H7 (cell line): ENCODE data around the gene PELO. TPM values are rescaled to one million over a fixed set of nuclear protein-coding genes. Genes with fewer than 3 reads are reported as not detected.

Experiments used
- DNase-seq: peaks from one replicate; pipeline ENCODE4 v3.0.0; 2012
- H3K27me3 ChIP-seq: 2 replicates; pipeline ENCODE4 v1.6.0; 2011; ENCODE audit warnings: mild to moderate bottlenecking, low read length; ENCODE audit not compliant: control insufficient read depth, insufficient read depth
- H3K36me3 ChIP-seq: replicated peaks from 2 replicates; pipeline ENCODE4 v1.5.1; 2011; ENCODE audit warnings: low read length; ENCODE audit not compliant: control insufficient read depth, insufficient read depth
- H3K4me3 ChIP-seq: 2 replicates; pipeline ENCODE4 v1.5.1; 2011; ENCODE audit warnings: low read depth, mild to moderate bottlenecking, control low read depth, low read length, moderate library complexity; ENCODE audit not compliant: insufficient read depth
- total RNA-seq: library from RNA; depleted of rRNA; stranded (reverse); fragments of >200 nt; shearing (Covaris generic); gene quantifications from 2 replicates; pipeline ENCODE4 v1.2.3, GENCODE V29; 2014; rRNA removed

Gene PELO
- total RNA-seq, 1 experiment from 2014 or later: 27.6 TPM

- DNase-seq: no peak
- Histone ChIP-seq H3K36me3 (no peaks in the 10 kb centered on the region), H3K27me3 (no peaks in the 10 kb centered on the region), H3K4me3 (no peak overlapping the region)
Measured at GRCh38 chr5:52821901-52822300, 34.2 kb downstream of the PELO start.

DNA sequence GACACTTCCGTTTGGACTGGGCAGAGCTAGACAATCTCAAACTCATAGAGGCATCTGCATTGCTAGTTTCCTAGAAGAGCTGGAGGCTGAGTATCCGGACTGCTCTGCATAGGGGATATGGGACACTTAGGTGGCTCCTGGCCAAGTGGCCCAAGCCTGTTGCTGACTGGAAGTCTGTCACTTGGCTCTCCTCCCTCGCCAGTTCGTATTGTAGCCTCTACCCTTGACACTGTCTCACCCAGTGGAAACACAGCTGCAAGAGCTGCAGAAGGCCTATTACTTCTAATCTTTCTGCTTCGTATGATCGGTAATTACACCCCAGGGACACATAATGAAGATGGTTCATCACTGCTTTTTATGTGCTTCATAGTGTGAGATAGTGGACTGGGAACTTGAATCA, 34.7 kb downstream of the PELO start:
- Histone ChIP-seq H3K27me3 (no peaks in the 10 kb centered on the region), H3K36me3 (no peaks in the 10 kb centered on the region), H3K4me3 (no peak overlapping the region)
- no peak for DNase-seq

DNA sequence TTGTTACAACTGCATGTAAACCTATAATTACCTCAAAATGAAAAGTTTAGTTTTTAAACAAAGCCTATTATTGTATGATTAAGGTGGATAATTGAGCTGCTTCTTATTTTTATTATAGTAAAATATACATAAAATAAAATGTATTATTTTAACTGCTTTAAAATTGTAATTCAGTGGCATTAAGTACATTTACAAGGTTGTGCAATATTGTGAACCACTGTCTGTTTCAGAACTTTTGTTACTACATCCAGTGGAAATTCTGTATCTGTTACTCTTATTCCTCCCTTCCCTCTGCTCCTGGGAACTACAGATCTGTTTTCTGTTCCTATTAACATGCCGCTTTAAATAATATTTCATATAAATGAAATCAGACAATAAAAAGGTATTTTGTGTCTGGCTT, 37.1 kb downstream of the PELO start:
- Histone ChIP-seq H3K36me3 (no peaks in the 10 kb centered on the region), H3K27me3 (no peaks in the 10 kb centered on the region), H3K4me3 (no peak overlapping the region)
- no peak for DNase-seq

DNA sequence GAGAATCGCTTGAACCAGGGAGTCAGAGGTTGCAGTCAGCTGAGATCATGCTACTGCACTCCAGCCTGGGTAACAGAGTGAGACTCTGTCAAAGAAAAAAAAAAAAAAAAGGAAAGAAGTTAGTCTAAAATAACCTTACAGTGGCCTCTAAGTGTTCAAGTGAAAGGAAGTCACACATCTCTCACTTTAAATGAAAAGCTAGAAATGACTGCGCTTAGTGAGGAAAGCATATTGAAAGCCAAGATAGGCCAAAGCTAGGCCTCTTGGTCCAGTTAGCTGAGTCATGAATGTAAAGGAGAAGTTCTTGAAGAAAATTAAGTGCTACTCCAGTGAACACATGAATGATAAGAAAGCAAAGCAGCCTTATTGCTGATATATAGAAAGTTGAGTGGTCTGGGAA, 38.1 kb downstream of the PELO start:
- H3K4me3 ChIP-seq: no peak overlapping the region
- no peak for DNase-seq

GRCh38 chr5:52827815-52828214, 40.1 kb downstream of the PELO start:
- Histone ChIP-seq H3K36me3 (no peaks in the 10 kb centered on the region), H3K4me3 (no peak overlapping the region), H3K27me3 (no peaks in the 10 kb centered on the region)
- DNase-seq: no peak

More for the DNA sequence above, 38.1 kb downstream of the PELO start:
- Histone ChIP-seq H3K36me3 (no peaks in the 10 kb centered on the region), H3K27me3 (no peaks in the 10 kb centered on the region)

DNA sequence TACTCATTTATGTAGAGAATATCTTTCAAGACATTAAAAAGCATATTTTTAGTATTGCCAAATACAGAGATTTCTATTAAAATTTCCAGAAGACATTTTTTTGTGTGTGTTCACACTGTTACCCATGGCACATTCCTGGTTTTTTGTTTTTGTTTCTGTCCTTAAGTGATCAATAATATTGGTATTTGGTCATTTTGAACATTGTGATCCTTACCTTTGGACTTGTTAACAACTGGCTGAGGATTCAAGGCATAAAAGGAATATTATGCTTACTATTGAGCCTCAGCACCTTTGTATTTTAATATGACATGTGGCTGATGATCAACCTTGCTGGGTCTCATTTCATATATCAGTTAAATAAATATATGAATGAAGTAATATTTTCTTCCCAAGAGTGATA, 41.9 kb downstream of the PELO start:
- no peaks in the 10 kb centered on the region for H3K27me3 ChIP-seq
- no peak overlapping the region for H3K4me3 ChIP-seq
- DNase-seq: no peak
- H3K36me3 ChIP-seq: no peaks in the 10 kb centered on the region

DNA sequence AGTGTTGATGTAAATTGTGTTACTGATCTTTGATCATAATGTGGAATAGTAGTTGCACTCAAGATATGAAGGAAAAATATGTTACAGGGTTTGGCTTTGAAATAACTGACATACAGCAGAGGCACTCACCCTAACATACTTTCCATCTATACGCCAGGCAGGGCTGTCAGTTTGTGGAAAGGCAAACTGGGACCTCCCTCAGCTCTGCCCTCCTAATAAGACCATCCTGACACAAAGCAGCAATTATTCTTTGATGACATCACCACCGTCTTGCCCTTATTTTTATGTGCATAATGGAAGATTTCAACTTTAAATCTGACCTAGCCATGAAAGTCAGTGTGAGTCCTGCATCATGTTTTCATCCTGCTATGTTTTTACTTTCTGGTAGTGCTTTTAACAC, 42.9 kb downstream of the PELO start:
- H3K4me3 ChIP-seq: no peak overlapping the region
- no peak for DNase-seq
- H3K27me3 ChIP-seq: no peaks in the 10 kb centered on the region
- H3K36me3 ChIP-seq: no peaks in the 10 kb centered on the region

DNA sequence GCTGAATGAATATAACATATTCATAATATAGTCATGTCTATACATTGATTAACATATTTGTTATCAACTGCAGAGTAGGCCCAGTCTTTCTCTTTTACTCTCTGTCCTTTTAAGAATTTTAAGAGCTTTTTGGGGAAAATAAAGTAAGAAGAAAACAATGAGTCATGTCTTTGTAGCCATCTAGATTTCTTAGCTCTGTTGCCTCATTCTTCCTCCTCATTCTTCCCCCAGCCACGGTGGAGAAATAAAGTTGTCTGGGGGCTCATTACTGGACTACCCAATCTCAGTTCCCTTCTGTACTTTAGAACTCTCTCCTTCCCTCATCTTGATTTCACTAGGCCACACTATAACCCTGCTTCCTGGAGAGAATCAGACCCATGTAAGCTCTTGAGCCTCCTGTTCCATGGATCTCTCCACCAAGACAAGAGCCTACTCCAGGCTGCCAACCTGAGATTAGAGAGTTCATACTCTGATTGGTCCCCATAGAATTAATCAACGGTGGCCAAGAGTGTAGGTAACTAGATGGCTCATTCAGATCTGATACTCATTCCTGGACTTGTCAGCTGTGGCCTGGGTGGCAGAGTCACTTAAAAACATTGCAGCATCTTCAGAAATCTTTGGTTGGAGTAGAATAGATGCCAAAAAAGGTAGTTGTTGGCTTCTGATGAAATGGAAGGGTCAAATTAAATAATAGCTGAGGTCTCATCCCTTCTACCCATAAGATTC, 44.2 kb downstream of the PELO start:
- Histone ChIP-seq H3K36me3 (no peaks in the 10 kb centered on the region), H3K4me3 (no peak overlapping the region), H3K27me3 (no peaks in the 10 kb centered on the region)
- no peak for DNase-seq

GRCh38 chr5:52834320-52834719, 46.6 kb downstream of the PELO start:
- no peak for DNase-seq
- Histone ChIP-seq H3K27me3 (no peaks in the 10 kb centered on the region), H3K4me3 (no peak overlapping the region), H3K36me3 (no peaks in the 10 kb centered on the region)

- no peak for DNase-seq
- H3K27me3 ChIP-seq: no peaks in the 10 kb centered on the region
- H3K4me3 ChIP-seq: no peak overlapping the region
- H3K36me3 ChIP-seq: no peaks in the 10 kb centered on the region
Measured at GRCh38 chr5:52837068-52837467, 49.4 kb downstream of the PELO start.

Other genes starting within 250 kb of the PELO start
- 1.00 and 2.6 TPM in 2 replicates for gene ITGA1, start within 50 bp of the PELO start, total RNA-seq
- gene ITGA2, start 201.4 kb downstream of the PELO start, total RNA-seq: 1.2 and 2.8 TPM in 2 replicates